Measurements from ENCODE around the gene POLD1.
A peak's percentile ranks its signal among the peaks of the same experiment; 100 is the strongest.

Gene POLD1

GRCh38 chr19:50392759-50393158 is 8.6 kb downstream of the POLD1 start:
- H3K27ac ChIP-seq: no peak overlapping the region
- H3K4me3 ChIP-seq: no peak overlapping the region
- peaks cover 84% of the 10 kb centered on the region for H3K36me3 ChIP-seq
- H4K20me1 ChIP-seq: peaks cover 44% of the 10 kb centered on the region
- no peak overlapping the region for H3K9ac ChIP-seq
- H3K4me1 ChIP-seq: no peaks in the 10 kb centered on the region
- peaks cover 35% of the 10 kb centered on the region for H3K9me3 ChIP-seq
- no peak overlapping the region for H3K4me2 ChIP-seq
- no peak for TF ChIP-seq Cebpa-rat (IDR thresholded peaks at IDR 0.05)
- H3K27me3 ChIP-seq: no peaks in the 10 kb centered on the region

GRCh38 chr19:50393589-50393988 is 9.4 kb downstream of the POLD1 start:
- no peaks in the 10 kb centered on the region for H3K4me1 ChIP-seq
- no peaks in the 10 kb centered on the region for H3K27me3 ChIP-seq
- no peak for TF ChIP-seq Cebpa-rat (IDR thresholded peaks at IDR 0.05)
- peaks cover 42% of the 10 kb centered on the region for H4K20me1 ChIP-seq
- H3K9ac ChIP-seq: no peak overlapping the region
- peaks cover 84% of the 10 kb centered on the region for H3K36me3 ChIP-seq
- H3K4me2 ChIP-seq: no peak overlapping the region
- H3K27ac ChIP-seq: no peak overlapping the region
- H3K4me3 ChIP-seq: no peak overlapping the region
- peaks cover 35% of the 10 kb centered on the region for H3K9me3 ChIP-seq

GRCh38 chr19:50394017-50394416 is 9.9 kb downstream of the POLD1 start:
- no peak for TF ChIP-seq Cebpa-rat (IDR thresholded peaks at IDR 0.05)
- H3K4me3 ChIP-seq: no peak overlapping the region
- H3K9ac ChIP-seq: no peak overlapping the region
- peaks cover 35% of the 10 kb centered on the region for H3K9me3 ChIP-seq
- H4K20me1 ChIP-seq: peaks cover 42% of the 10 kb centered on the region
- no peaks in the 10 kb centered on the region for H3K4me1 ChIP-seq
- H3K4me2 ChIP-seq: no peak overlapping the region
- no peak overlapping the region for H3K27ac ChIP-seq
- no peaks in the 10 kb centered on the region for H3K27me3 ChIP-seq
- H3K36me3 ChIP-seq: peaks cover 84% of the 10 kb centered on the region

- no peak overlapping the region for H3K4me2 ChIP-seq
- H3K4me3 ChIP-seq: no peak overlapping the region
- H3K27me3 ChIP-seq: no peaks in the 10 kb centered on the region
- no peak for TF ChIP-seq Cebpa-rat (IDR thresholded peaks at IDR 0.05)
- no peaks in the 10 kb centered on the region for H3K4me1 ChIP-seq
- no peak overlapping the region for H3K9ac ChIP-seq
- peaks cover 84% of the 10 kb centered on the region for H3K36me3 ChIP-seq
- peaks cover 33% of the 10 kb centered on the region for H4K20me1 ChIP-seq
- no peak overlapping the region for H3K27ac ChIP-seq
- H3K9me3 ChIP-seq: no peaks in the 10 kb centered on the region
These were observed 14.7 kb downstream of the POLD1 start for GRCh38 chr19:50398675-50399367.

DNA sequence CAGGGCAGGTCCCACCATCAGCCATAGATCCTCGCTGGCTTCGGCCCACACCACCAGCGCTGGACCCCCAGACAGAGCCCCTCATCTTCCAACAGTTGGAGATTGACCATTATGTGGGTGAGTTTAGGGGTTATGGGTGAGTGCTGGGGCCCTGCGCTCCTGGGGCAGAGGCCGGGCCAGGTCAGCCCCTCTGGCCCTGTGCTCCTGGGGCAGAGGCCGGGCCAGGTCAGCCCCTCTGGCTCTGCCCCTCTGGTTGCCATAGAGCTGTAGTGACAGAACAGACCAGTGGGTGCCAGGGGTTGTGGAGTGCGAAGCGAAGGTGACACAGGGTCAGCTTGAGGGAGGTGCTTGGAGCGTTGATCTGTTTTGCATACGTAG is 15.2 kb downstream of the POLD1 start:
- H3K27me3 ChIP-seq: no peaks in the 10 kb centered on the region
- no peak overlapping the region for H3K4me3 ChIP-seq
- peaks cover 29% of the 10 kb centered on the region for H4K20me1 ChIP-seq
- H3K36me3 ChIP-seq: peaks cover 84% of the 10 kb centered on the region
- no peak for TF ChIP-seq Cebpa-rat (IDR thresholded peaks at IDR 0.05)
- no peaks in the 10 kb centered on the region for H3K9me3 ChIP-seq
- no peak overlapping the region for H3K4me2 ChIP-seq
- H3K4me1 ChIP-seq: no peaks in the 10 kb centered on the region
- H3K9ac ChIP-seq: no peak overlapping the region
- 0 out of 2 replicates have a peak overlapping the region, but pooled peaks have one; percentile 22 for H3K27ac ChIP-seq

DNA sequence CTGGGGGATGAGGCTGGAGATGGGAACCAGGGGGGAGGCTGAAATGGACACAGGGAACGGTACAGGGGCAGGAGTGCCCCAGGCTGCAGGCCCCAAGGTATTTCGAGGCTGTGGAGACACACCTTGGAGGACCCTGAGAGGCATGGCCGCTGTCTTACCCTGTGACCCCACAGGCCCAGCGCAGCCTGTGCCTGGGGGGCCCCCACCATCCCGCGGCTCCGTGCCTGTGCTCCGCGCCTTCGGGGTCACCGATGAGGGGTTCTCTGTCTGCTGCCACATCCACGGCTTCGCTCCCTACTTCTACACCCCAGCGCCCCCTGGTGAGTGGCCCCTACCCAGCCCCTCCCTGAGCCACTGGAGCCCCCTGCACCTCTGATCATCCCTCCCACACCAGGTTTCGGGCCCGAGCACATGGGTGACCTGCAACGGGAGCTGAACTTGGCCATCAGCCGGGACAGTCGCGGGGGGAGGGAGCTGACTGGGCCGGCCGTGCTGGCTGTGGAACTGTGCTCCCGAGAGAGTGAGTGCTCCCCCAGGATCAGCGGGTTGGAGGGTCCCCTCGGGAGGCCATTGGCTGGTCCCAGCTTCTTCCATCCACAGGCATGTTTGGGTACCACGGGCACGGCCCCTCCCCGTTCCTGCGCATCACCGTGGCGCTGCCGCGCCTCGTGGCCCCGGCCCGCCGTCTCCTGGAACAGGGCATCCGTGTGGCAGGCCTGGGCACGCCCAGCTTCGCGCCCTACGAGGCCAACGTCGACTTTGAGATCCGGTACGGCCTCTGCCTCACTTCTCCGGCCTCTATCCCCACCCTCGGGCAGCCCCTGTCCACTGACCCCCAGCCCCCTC is 17.7 kb downstream of the POLD1 start:
- H3K4me2 ChIP-seq: no peak overlapping the region
- no peak for TF ChIP-seq Cebpa-rat (IDR thresholded peaks at IDR 0.05)
- peaks cover 92% of the 10 kb centered on the region for H3K36me3 ChIP-seq
- H4K20me1 ChIP-seq: peaks cover 36% of the 10 kb centered on the region
- H3K4me3 ChIP-seq: no peak overlapping the region
- H3K9ac ChIP-seq: no peak overlapping the region
- H3K27me3 ChIP-seq: no peaks in the 10 kb centered on the region
- H3K27ac ChIP-seq: no peak overlapping the region
- no peaks in the 10 kb centered on the region for H3K9me3 ChIP-seq
- H3K4me1 ChIP-seq: no peaks in the 10 kb centered on the region

DNA sequence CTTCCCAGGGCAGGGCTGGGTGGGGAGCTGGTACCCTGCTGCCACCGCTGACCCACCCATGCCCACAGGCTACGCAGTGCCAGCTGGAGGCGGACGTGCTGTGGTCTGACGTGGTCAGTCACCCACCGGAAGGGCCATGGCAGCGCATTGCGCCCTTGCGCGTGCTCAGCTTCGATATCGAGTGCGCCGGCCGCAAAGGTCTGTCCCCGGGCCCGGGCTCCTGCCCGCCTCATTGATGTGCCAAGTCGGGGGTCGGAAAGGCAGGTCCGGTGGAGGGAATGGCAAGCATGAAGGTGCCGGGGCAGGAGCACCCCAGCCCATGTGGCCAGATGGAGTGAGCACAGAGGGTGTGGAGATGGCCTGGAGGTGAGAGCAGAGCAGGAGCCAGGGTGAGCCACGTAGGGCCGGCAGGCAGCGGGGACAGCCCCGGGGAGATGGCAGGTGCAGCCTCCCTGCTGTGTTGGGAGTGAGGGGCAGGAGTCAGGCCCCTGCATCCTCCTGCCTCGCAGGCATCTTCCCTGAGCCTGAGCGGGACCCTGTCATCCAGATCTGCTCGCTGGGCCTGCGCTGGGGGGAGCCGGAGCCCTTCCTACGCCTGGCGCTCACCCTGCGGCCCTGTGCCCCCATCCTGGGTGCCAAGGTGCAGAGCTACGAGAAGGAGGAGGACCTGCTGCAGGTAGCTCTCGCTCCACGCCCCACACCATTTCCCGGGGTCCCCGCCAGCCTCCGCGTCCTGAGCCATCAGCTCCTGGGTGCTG is 18.6 kb downstream of the POLD1 start:
- Histone ChIP-seq H3K4me1 (no peaks in the 10 kb centered on the region), H3K4me3 (no peak overlapping the region), H3K27me3 (no peaks in the 10 kb centered on the region), H3K9ac (no peak overlapping the region), H3K27ac (no peak overlapping the region), H3K36me3 (peaks cover 96% of the 10 kb centered on the region), H3K9me3 (no peaks in the 10 kb centered on the region), H3K4me2 (no peak overlapping the region), H4K20me1 (peaks cover 32% of the 10 kb centered on the region)
- TF ChIP-seq Cebpa-rat (IDR thresholded peaks at IDR 0.05): no peak

DNA sequence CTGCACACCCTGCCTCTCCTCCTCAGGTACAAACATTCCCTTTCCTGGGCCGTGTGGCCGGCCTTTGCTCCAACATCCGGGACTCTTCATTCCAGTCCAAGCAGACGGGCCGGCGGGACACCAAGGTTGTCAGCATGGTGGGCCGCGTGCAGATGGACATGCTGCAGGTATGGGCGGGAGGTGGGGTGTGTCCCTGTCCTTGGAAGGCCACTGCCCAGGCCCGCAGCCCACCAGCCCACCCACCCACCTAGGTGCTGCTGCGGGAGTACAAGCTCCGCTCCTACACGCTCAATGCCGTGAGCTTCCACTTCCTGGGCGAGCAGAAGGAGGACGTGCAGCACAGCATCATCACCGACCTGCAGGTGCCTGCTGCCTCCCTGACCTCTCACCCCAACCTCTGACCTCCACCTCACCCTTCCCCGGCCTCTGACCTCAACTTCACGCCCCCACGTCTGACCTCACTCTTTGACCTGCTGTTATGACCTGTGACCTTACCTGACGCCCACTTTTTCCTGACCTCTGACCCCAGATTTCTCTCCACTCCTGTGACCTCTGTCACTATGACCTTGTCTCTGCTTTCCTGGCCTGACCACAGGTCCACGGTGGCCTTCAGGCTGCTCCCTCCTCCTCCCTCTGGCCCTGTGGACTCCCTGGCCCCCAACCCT is 22.1 kb downstream of the POLD1 start:
- Histone ChIP-seq H3K27me3 (no peaks in the 10 kb centered on the region), H3K4me1 (no peaks in the 10 kb centered on the region), H3K9me3 (no peaks in the 10 kb centered on the region; the same call in 1 of the 2 replicates), H3K4me3 (no peak overlapping the region), H3K9ac (no peak overlapping the region), H3K36me3 (peaks cover 99% of the 10 kb centered on the region), H4K20me1 (peaks cover 16% of the 10 kb centered on the region; the same call in 1 of the 2 replicates), H3K4me2 (no peak overlapping the region), H3K27ac (no peak overlapping the region)
- TF ChIP-seq Cebpa-rat (IDR thresholded peaks at IDR 0.05): no peak

DNA sequence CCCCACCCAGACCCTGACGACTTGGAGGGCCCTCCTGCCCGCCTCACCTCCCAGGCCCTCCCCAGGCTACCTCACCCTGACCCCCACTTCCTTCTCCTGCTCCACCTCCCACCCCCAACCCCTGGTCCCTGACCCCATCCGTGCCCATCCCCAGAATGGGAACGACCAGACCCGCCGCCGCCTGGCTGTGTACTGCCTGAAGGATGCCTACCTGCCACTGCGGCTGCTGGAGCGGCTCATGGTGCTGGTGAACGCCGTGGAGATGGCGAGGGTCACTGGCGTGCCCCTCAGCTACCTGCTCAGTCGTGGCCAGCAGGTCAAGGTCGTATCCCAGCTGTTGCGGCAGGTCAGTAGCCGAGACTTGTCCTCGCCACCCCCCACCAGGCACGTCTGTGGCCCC is 22.7 kb downstream of the POLD1 start:
- H3K4me3 ChIP-seq: no peak overlapping the region
- H3K36me3 ChIP-seq: peaks cover 99% of the 10 kb centered on the region
- no peaks in the 10 kb centered on the region for H3K27me3 ChIP-seq

More for the DNA sequence above, 22.7 kb downstream of the POLD1 start:
- Histone ChIP-seq H3K9me3 (peaks cover 3% of the 10 kb centered on the region; the same call in 1 of the 2 replicates), H3K4me1 (no peaks in the 10 kb centered on the region), H4K20me1 (peaks cover 11% of the 10 kb centered on the region; the same call in 1 of the 2 replicates), H3K4me2 (no peak overlapping the region), H3K27ac (no peak overlapping the region), H3K9ac (no peak overlapping the region)
- no peak for TF ChIP-seq Cebpa-rat (IDR thresholded peaks at IDR 0.05)

Measured in BLaER1 (cell line).